ENCODE data around the gene INPP5J. TPM values are rescaled to one million over a fixed set of nuclear protein-coding genes. Genes with fewer than 3 reads are reported as not detected.

INPP5J gene
- total and polyA plus RNA-seq, 2 experiments from 2014 or later, result 3.4 to 5.6 TPM

GRCh38 chr22:31091106-31091975 is 31.4 kb upstream of the INPP5J start:
- H3K27ac ChIP-seq, result no peak overlapping the region

GRCh38 chr22:31092161-31092560 is 30.6 kb upstream of the INPP5J start:
- Histone ChIP-seq H3K4me2 (no peak overlapping the region), H3K79me2 (no peaks in the 10 kb centered on the region)
- 96% methylated on average over 9 of the region's 9 CpGs for WGBS (ENCODE audit: low lambda C conversion rate, missing lambda C conversion rate)

More at GRCh38 chr22:31091106-31091975, 31.4 kb upstream of the INPP5J start:
- H4K20me1 ChIP-seq (ENCODE audit: insufficient read depth, poor library complexity, severe bottlenecking), result peaks cover 3% of the 10 kb centered on the region
- H3K27me3 ChIP-seq, result no peaks in the 10 kb centered on the region
- peaks cover 3% of the 10 kb centered on the region for H3K79me2 ChIP-seq
- H2AFZ ChIP-seq, result no peak overlapping the region
- peak; percentile 4 for DNase-seq (ENCODE audit: low spot score)
- WGBS (ENCODE audit: low lambda C conversion rate, missing lambda C conversion rate), result 90% methylated on average over 28 of the region's 29 CpGs
- no peaks in the 10 kb centered on the region for H3K9me2 ChIP-seq (replicated peaks; ENCODE audit: insufficient read depth)
- H3K9me3 ChIP-seq (ENCODE audit: low read depth), result no peaks in the 10 kb centered on the region
- no peak overlapping the region for H3K4me3 ChIP-seq
- H3K4me2 ChIP-seq, result no peak overlapping the region
- no peaks in the 10 kb centered on the region for H3K36me3 ChIP-seq (replicated peaks; ENCODE audit: insufficient read depth, low read depth)
- TF ChIP-seq CTCF (IDR thresholded peaks at IDR 0.05; ENCODE audit: poor library complexity), result no peak
- no peak for TF ChIP-seq EZH2 (IDR thresholded peaks at IDR 0.05; ENCODE audit: borderline replicate concordance)
- no peak for TF ChIP-seq EZH2phosphoT487 (IDR thresholded peaks at IDR 0.05; ENCODE audit: low read depth, severe bottlenecking, unreplicated experiment)
- no peaks in the 10 kb centered on the region for H3K4me1 ChIP-seq (ENCODE audit: insufficient read depth)

DNA sequence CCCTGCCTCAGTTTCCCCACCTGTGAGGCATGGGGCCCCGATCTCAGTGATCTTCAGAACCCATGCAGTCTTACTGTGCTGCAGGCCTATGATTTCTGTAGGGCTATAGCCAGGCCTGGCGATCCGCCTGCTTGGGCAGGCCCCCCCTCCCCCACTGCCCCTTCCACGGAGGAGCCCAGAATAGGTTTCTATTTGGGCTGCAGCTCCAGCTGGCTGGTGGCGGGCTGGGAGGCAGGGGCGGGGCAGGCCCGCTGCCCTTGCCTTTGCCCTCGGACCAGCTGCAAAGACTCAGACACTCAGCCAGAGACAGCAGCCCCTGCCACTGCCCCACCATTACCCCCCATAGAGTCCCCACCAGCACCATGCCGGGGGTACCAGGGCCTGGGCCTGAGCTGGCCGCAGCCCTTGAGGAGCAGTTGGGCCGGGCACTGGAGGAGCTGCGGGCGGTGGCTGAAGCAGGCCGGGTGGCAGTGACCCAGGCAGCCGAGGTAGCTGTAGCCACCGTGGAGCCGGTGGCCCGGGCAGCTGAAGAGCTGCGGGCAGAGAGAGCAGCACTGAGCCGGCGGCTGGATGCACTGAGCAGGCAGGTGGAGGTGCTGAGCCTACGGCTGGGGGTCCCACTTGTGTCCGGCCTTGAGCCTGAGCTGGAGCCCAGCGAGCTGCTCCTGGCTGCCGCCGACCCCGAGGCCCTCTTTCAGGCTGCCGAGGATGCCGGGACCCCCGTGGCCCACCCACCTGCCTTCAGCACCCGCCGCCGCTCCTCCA is 29.5 kb upstream of the INPP5J start:
- TF ChIP-seq CTCF (IDR thresholded peaks at IDR 0.05; ENCODE audit: poor library complexity) (no peak), EZH2 (IDR thresholded peaks at IDR 0.05; ENCODE audit: borderline replicate concordance) (no peak), EZH2phosphoT487 (IDR thresholded peaks at IDR 0.05; ENCODE audit: low read depth, severe bottlenecking, unreplicated experiment) (no peak)
- H3K9me3 ChIP-seq (ENCODE audit: low read depth), result no peaks in the 10 kb centered on the region

More at GRCh38 chr22:31092161-31092560, 30.6 kb upstream of the INPP5J start:
- no peak for TF ChIP-seq CTCF (IDR thresholded peaks at IDR 0.05; ENCODE audit: poor library complexity)
- no peak for TF ChIP-seq EZH2phosphoT487 (IDR thresholded peaks at IDR 0.05; ENCODE audit: low read depth, severe bottlenecking, unreplicated experiment)
- H3K27ac ChIP-seq, result no peak overlapping the region
- H4K20me1 ChIP-seq (ENCODE audit: insufficient read depth, poor library complexity, severe bottlenecking), result peaks cover 3% of the 10 kb centered on the region
- H3K4me3 ChIP-seq, result no peak overlapping the region
- no peak overlapping the region for H2AFZ ChIP-seq
- H3K4me1 ChIP-seq (ENCODE audit: insufficient read depth), result no peaks in the 10 kb centered on the region
- H3K9me3 ChIP-seq (ENCODE audit: low read depth), result no peaks in the 10 kb centered on the region
- no peaks in the 10 kb centered on the region for H3K27me3 ChIP-seq
- H3K9me2 ChIP-seq (replicated peaks; ENCODE audit: insufficient read depth), result no peaks in the 10 kb centered on the region
- no peak for DNase-seq (ENCODE audit: low spot score)
- H3K36me3 ChIP-seq (replicated peaks; ENCODE audit: insufficient read depth, low read depth), result no peaks in the 10 kb centered on the region

More for the DNA sequence above, 29.5 kb upstream of the INPP5J start:
- DNase-seq (ENCODE audit: low spot score), result peak; percentile 5
- H3K9me2 ChIP-seq (replicated peaks; ENCODE audit: insufficient read depth), result no peaks in the 10 kb centered on the region
- H3K4me2 ChIP-seq, result no peak overlapping the region
- no peaks in the 10 kb centered on the region for H3K36me3 ChIP-seq (replicated peaks; ENCODE audit: insufficient read depth, low read depth)
- no peaks in the 10 kb centered on the region for H3K79me2 ChIP-seq
- no peak overlapping the region for H3K27ac ChIP-seq
- H4K20me1 ChIP-seq (ENCODE audit: insufficient read depth, poor library complexity, severe bottlenecking), result peaks cover 3% of the 10 kb centered on the region
- no peak overlapping the region for H2AFZ ChIP-seq
- WGBS (ENCODE audit: low lambda C conversion rate, missing lambda C conversion rate), result 94% methylated on average over 28 of the region's 33 CpGs
- no peak overlapping the region for H3K4me3 ChIP-seq
- no peaks in the 10 kb centered on the region for H3K4me1 ChIP-seq (ENCODE audit: insufficient read depth)
- no peaks in the 10 kb centered on the region for H3K27me3 ChIP-seq

Data from hepatocyte (in vitro differentiated cells).